Stimulated activated CD8-positive, alpha-beta memory T cell treated with anti-CD3 and anti-CD28 coated beads, Interleukin-15, amount 100 ng/mL, for 4 hours (primary cell): Measurements from ENCODE around the gene CCDC142.
A peak's percentile ranks its signal among the peaks of the same experiment; 100 is the strongest.

Experiments used
- DNase-seq, 2 donors: peaks; one replicate each; pipeline ENCODE4 v3.0.0-alpha.2; 2020; ENCODE audit warnings: low read depth in 2 of 2

Gene CCDC142, protein sequence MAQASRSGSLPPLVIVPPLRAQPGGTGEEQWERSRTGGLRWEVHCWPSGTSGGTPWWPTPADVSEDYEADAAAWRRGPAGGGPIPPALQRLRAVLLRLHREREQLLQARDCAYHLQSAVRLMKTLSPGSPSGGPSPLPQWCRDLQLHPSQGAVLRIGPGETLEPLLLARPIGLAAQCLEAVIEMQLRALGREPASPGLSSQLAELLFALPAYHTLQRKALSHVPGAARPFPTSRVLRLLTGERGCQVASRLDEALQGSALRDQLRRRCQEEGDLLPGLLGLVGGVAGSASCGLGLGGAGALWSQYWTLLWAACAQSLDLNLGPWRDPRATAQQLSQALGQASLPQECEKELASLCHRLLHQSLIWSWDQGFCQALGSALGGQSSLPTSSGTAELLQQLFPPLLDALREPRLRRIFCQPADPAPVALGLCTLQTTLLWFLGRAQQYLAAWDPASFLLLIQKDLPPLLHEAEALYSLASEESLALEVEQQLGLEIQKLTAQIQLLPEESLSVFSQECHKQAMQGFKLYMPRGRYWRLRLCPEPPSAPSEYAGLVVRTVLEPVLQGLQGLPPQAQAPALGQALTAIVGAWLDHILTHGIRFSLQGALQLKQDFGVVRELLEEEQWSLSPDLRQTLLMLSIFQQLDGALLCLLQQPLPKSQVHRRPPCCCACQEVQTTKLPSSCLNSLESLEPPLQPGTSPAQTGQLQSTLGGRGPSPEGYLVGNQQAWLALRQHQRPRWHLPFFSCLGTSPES

DNA sequence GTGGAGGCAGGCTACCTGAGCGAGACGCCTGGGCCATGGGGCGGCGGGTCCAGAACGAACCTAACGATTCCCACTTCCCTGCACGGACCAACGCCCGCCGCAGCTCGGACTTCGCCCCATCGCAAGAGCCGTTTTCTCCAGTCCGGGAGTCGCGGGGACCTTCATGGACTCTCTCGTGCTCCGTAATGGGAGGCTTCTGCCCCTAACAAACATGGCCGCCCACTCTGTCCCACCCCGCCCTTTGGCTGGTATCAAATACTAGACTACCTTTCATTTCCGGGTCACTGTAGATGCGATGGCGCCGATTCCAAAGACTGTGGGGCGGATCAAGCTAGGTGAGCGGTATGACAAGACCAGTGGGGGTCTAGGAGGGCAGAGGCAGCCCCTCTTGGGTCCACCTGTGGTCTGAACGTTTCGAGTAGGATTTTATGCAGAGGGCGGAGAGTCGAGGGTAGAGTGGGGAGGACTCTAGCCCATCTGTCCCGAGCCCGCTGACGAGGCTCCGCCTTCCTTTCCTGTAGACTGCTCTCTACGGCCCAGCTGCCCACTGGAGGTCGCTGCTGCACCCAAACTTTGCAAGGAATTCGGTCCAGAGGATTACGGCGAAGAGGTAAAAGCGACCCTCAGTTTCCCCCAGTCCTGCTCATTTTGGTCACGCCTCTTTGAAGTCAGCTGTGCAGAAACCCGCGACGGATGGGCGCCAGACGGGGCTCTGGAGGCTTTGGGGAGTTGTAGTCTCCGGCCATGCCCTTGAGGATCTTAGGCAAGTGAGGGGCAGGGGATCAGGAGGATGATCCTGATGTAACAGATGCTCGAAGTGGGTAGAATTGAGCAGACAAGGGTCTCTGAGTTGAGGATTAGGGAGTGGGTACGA lies at the start of gene CCDC142, which contains the start of gene TTC31:
TSS of gene CCDC142 (minus strand) at position 198 of the 874 bp plus-strand sequence. CDS start at position 37, 161 bp downstream.
TSS of gene TTC31 (plus strand) at position 281 of the 874 bp plus-strand sequence. CDS start at position 296, 15 bp downstream.
- DNase-seq: peak; percentile 84 to 91

DNA sequence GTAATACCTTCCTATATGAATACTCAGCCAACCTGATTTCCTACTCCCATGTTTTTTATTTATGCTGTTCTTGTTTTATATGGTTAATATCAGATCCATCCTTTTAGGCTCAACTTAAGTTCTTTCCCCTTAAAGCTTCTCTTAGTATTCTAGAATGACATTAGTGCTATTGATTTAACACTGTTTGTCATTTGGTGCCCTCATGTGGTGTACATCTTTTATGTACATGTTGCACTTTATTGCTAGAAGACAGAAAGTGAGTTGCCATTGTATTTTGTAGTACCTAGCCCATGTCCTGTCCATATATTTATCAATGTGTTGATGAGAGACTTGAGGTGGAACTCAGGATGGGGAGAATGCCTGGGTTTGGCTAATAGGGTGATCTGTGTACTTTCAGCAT lies 49.4 kb upstream of the CCDC142 start:
- no peak for DNase-seq

DNA sequence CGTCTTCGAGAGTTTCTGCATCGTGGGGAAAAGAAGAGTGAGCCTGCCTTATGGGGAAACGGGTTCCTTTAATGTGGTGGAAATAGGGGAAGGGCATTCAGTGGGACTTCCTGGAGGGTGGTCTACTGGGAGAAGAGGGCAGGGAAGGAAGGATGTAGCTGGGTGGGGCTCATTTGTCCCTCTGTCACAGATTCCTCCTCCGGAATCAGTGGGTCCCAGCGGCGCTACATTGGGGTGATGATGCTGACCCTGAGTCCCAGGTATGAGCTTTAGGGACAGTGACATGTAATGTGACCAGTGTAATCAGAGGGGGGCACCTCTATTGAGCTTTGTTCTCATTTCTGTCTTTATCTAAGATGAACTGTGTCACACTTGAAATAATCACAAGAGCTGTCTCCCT lies 48.9 kb upstream of the CCDC142 start:
- no peak for DNase-seq

- no peak for DNase-seq
These were observed 47.7 kb upstream of the CCDC142 start for GRCh38 chr2:74530239-74531187.

- DNase-seq: peak; percentile 75 to 76
These were observed 46.8 kb upstream of the CCDC142 start, which contains the start of the genes AUP1 and HTRA2 for GRCh38 chr2:74529357-74530238. AUP1 (minus strand) TSS chr2:74529706; CDS start chr2:74529629, 77 bp downstream. HTRA2 (plus strand) TSS chr2:74529933; CDS start chr2:74530007, 74 bp downstream.

DNA sequence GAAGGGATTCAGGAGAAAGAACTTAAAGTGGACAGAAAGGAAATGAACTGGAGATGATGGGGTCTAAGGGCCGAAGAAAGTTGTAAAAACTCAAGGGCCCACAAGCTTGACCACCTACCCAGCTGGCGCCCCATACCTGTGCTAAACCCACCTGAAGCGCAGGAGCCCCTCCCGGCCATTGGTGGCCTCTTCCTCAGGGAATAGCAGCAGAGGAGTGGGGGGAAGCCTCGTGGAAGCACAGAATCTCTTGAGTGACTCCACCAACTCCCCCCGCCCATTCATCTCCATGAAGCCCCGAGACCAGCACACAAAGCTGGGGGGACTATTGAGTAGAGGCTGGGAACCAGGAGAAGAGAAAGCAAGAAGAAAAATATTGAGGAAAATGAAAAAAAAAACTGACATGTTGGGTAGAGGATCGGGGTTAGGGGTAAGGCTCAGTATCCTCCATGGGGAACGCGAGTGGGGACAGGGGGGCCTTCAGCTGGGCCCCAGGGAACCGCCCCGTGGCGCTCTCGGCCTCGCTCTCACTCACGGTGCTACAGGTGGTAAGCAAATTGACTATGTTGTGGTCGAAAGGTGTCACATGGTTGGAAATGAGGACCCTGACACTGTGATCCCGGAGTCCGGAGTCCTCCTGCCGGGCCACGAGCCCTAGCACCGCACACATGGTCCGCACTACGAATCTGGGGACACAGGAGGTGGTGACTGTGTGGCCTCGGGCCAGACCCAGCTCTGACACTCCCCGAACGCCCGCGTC lies 46.0 kb upstream of the CCDC142 start:
- no peak for DNase-seq

DNA sequence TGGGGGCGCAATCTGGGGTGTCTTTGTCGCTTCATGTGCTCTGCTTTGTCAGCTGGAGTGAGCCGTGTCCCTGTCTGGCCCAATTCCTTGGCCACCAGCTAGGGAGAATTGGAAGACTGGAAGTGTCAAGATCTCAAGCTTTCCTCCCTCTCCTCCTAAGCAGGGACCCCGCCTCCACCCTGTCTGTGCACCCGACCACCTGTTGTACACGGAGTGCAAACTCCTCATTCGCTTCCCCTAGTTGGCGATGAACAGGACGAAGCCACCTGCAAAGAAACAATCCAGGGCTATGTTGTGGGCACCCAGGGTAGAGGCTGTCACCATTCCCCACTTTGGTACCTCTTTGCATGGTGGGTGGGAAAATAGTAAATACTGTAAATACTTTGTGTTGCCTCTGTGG lies 44.9 kb upstream of the CCDC142 start:
- DNase-seq: no peak

- no peak for DNase-seq
These were observed 43.9 kb upstream of the CCDC142 start for GRCh38 chr2:74526649-74527230.

GRCh38 chr2:74525717-74526648 lies 43.2 kb upstream of the CCDC142 start, which contains the start of gene DQX1:
DQX1 (minus strand) TSS chr2:74526231; CDS start chr2:74525729, 502 bp downstream.
- DNase-seq: no peak

GRCh38 chr2:74524955-74525716 lies 42.3 kb upstream of the CCDC142 start:
- no peak for DNase-seq

DNA sequence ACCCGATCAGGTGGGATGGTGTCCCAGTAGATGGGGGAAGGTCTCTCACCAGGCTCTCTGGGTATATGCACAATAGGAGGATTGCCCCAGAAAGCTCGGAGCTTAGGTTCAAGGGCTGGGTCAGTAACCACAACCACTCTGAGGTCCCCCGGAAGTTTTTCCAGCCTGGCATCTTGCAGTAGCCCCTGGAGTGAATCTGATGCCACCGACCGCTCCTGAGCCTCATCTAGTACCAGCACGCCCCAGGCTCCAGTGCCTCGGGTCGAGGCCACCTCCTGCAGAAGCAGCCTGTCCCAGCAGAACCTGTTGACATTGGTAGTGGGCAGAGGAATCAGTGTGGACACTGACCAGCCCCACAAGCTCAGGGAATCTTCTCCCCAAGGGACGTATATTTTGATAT lies 41.2 kb upstream of the CCDC142 start:
- DNase-seq: no peak

- DNase-seq: no peak
These were observed 39.7 kb upstream of the CCDC142 start for GRCh38 chr2:74522516-74522915.

DNA sequence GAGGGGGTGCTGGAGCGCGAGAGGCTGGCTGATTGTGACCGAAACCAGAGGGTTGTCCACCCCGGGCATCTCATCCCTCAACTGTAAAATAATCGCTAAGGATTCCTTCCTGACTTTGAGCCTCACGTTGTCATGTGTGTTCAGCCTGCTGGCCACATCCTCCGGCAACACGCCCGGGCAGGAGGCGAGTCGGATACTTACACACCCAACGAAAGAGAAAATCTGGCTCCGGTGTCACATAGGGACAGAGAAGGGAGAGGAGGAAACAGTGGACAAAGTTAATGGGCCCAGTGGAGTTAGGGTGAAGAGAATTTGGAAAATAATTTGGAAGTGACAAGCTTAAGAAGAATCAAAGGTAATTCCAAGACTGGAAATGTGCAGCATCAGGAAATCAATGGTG lies 33.9 kb upstream of the CCDC142 start:
- DNase-seq: no peak

DNA sequence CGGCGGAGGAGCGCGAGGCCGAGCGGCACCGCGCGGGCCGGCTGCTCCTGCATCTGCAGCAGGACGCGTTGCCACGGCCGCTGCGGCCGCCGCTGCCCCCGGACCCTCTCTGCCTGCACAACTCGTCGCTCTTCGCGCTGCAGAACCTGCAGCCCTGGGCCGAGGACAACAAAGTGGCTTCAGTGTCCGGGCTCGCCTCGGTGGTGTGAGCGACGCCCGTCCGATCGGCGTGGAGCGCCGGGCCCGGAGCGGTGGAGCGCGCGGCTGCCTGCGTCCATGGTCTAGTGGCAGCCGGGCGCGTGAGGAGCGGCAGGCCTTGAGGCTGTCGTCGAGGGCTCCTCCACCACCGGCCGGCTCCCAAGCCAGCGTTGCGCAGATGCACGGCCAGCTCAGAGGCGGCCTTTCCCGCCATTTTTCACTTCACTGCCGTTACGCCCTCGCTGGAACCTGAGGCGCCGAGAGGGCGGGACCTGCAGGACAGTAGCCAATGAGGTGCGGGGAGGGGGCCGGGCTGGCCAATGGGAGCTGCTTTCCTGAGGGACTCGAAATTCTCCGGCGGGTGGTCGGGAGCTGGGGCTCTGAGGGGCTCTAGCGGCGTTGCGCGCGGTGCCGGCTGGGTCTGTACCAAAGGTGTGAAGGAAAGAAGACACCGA lies 33.3 kb upstream of the CCDC142 start:
- DNase-seq: peak; percentile 49 to 60

GRCh38 chr2:74515271-74515980 lies 32.6 kb upstream of the CCDC142 start:
- no peak for DNase-seq
